NCI-H1417 (cell line): ENCODE measurements around the gene USP30.

ENCODE experiments used
- DNase-seq, 3 experiments: peaks; one replicate each; lab custom pipeline; 2025; lab: John Stamatoyannopoulos, UW

Gene USP30

GRCh38 chr12:109097435-109098182 is 45.2 kb downstream of the USP30 start, which contains the start of gene UNG:
Gene UNG (plus strand): TSS chr12:109097597. CDS start chr12:109097680, 83 bp downstream.
- peak; percentile 98 to 99 (median 98) for DNase-seq

DNA sequence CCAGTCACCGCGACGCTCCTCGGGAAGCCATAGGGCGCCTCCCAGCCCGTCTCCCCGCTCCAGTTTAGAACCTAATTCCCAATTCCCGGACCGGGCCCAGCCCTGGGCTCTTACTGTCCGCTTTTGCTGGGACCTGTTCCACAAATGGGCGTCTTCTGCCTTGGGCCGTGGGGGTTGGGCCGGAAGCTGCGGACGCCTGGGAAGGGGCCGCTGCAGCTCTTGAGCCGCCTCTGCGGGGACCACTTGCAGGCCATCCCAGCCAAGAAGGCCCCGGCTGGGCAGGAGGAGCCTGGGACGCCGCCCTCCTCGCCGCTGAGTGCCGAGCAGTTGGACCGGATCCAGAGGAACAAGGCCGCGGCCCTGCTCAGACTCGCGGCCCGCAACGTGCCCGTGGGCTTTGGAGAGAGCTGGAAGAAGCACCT is 45.8 kb downstream of the USP30 start:
- DNase-seq: no peak

- peak in 1 of 3 experiments; percentile 54 for DNase-seq
These were observed 46.3 kb downstream of the USP30 start for GRCh38 chr12:109098651-109099050.

DNA sequence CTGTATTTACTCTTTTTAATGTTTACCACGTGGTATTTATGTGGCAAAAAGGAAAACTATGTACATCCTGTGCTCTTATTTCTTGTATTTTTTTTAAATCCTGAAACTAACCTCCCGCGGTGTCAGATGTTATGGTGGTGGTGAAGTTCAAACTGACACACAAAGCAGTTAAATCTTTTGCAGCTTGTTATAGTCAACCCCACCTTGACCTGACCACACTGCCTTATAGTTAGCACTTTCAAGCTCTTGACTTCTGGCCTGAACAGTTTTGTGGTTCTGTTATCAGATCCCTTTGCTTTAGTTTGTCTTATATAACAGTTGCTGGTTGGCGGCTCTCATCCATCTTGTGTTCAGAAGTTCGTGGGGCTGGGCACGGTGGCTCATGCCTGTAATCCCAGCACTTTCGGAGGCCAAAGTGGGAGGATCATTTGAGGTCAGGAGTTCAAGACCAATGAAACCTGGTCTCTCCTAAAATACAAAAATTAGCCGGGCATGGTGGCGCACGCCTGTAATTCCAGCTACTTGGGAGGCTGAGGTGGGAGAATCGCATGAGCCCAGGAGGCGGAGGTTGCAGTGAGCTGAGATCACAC is 47.1 kb downstream of the USP30 start:
- no peak for DNase-seq

- DNase-seq: no peak
These were observed 48.4 kb downstream of the USP30 start for GRCh38 chr12:109100741-109101140.

DNA sequence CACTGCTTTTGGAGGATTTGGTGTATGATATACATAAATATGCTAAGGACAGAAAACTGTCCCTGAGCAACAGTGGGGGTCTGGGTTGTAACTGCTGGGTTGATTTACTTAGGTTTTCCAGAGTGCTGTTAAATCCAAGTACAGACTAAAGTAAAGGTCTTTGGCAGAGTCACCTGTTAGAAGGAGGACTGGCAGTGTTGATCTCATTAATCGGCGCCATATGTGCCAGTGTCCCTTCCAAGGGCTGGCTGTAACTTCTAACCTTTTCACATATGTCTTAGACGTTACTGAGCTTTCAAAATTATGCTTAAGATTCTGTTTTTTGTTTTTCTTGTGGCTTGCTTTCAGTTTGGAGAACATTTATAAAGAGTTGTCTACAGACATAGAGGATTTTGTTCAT is 50.1 kb downstream of the USP30 start:
- DNase-seq: no peak

DNA sequence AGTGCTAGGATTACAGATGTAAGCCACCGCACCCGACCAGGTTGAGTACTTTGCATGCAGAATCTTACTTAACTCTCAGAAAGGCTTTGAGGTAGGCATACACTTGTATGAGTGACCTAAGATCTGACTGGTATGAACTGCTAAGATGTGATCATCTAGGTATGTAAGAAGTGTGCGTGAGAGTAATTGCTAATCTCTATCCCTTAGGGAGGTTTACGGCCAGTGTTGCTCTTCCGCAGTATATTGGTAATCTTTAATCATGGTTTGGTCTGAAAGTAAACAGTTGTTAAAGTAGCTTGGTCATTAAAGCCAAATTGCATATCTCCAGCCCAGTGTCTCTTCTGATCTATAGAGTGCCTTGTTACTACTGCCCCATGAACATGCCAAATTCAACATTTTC is 52.8 kb downstream of the USP30 start:
- DNase-seq: no peak

GRCh38 chr12:109109746-109110350 is 57.5 kb downstream of the USP30 start:
- peak in 1 of 3 experiments; percentile 32 for DNase-seq

DNA sequence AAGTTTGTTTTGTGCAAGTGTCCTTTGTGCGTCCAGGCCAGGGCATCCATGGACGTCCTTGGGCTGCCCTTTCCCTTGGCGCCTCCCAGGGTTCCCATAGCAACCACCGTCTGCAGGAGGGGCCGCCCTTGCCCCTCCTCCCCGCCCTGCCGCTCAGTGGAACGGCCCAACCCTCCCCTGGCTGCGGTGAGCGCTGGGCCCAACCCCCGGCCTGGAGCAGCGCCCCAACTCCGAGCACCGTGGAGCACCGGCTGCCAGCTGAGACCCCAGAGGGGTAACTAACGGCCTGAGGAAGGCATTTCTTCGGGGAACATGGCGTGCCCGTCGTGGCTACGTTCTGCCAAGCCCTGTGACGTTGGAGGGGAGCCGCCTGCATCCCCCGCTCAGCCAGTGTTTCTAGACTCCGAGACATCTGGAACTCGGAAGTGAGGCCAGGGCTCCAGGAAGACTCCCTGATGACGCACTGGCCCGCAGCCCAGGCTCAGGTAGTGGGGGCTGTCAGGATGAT is 58.7 kb downstream of the USP30 start:
- peak in 1 of 3 experiments; percentile 33 for DNase-seq

DNA sequence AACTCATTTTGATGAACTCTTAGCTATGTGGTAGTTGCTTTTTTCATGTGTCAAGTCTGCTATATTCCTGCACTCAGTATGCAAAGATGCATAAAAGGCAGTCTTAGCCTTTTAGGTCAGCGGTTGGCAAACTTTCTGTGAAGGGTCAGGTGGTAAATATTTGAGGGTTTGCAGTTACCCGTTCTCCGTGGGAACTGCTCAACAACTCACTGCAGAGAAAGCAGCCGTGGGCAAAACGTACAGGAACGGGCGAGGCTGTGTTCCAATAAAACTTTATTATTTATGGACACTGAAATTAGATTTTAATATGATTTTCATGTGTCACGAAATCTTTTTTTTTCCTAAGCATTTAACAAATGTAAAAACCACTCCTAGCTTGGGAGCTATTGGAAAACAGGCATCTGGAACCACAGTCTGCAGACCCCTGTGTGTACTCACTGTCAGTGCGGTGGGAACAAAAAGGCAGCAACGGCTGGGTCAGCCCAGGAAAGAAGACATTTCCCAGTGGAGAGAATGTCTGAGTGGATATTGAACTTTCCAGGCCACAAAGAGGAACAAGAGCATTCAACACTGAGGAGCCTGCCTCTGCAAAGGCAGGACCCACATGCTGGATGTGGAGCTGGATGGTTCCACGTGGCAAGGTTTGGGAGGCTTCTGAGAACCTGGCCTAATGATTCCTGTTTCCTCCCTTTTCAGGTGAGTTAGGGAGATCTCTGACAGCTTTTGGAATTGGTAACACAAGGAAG is 60.5 kb downstream of the USP30 start:
- no peak for DNase-seq

DNA sequence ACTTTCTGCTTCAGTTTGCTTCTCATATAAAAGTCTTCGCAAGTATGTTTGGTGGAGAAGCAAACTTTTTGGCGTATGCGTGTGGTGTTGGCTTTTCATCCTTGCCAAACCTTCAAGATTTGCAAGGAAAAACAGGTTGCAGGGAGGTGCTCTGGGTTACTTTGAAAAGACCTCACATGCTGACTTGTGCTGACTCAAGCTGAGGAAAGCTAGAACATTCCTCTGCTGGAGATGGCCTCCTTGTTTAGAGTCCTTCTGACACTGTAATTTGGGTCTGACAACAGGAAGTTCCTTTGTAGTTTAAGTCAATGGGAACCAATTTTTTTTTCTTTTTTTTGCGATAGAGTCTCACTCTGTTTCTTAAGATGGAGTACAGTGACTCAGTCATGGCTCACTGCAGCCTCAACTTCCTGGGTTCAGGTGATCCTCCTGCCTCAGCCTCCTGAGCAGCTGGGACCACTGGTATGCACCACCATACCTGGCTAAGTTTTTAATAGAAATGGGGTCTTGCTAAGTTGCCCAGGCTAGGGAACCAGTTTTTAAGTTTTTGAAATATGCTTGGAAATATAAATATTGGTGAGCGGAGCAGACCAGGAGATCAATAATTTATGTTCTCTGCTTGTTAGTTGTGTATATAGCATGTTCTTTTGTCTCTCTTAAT is 61.4 kb downstream of the USP30 start:
- DNase-seq: no peak

GRCh38 chr12:109114644-109115043 is 62.3 kb downstream of the USP30 start:
- DNase-seq: no peak

DNA sequence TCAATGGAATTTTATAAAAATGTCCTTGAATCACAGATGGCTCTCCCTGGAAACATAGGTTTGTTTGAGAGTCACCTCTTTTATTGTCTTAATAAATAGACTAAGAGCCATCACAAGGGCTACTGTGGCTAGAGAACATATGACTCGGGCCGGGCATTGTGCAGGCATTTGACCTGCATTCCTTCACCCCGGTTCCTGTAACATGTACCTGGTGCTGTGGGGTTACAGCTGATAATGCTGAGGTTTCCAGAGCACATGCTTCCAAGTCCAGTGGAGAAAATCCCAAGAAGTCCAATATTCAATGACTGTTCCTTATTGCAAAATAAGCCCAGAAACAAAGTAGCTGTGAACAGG is 63.0 kb downstream of the USP30 start:
- no peak for DNase-seq

DNA sequence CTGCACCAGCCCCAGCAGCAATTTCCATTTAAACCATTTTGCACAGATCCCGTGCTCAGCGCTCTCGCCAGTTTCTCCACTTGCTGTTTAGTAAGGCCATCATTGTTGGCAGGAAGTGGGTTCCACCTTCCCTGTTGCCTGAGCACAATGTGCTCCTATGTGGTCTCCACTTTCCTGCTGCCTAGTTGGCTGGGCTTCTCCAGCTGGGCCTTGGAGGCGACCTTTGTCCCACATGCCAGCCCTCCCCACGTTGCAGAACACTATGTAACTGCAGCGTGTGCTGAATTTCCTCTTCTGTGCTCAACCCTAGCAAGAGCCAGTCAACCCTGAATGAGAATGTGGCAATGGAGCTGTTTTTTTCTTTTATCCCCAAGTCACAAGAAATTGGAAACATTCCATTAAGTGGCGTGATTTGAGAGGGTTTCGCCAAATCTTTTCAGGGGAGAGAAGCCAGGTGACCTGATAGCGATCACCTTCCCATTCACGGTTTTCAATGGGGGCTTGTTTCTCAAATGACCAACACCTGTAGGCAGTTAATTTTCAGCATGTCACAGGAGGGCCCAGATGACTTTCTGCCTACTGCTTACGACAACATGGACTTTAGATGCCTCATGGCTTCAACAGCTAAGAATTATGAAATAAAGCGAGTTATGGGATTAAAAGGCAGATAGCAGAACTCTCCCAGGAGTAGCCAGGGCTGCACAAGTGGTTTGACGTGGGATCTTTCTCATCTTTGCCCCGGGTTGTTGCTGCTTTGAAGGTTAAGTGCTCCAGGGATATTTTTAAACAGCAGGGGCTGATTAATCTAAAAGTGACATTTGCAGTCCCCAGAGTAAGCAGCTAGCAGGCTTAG is 63.6 kb downstream of the USP30 start, which contains the start of gene ACACB:
Gene ACACB, plus strand, starts transcription at position 830 of the 853 bp plus-strand sequence. CDS start 22,819 bp downstream, outside the sequence.
- DNase-seq: no peak

DNA sequence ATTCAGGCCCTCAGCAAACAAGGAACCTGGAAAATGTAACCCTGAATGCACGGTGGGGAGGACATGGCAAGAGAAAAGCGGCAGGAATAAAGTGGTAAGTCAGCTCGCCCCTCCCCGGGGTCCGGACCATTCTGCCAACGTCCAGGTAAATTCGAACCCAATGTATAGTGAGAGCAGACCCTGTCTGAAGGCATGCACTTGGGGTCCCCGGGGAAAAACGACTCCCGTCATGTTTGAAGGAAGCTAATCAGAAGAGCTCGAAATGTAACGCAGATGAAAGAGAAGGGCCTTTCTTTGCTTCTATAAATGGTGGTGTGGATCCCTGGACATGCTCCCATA is 64.2 kb downstream of the USP30 start:
- no peak for DNase-seq

- no peak for DNase-seq
These were observed 67.7 kb downstream of the USP30 start for GRCh38 chr12:109120095-109120494.

DNA sequence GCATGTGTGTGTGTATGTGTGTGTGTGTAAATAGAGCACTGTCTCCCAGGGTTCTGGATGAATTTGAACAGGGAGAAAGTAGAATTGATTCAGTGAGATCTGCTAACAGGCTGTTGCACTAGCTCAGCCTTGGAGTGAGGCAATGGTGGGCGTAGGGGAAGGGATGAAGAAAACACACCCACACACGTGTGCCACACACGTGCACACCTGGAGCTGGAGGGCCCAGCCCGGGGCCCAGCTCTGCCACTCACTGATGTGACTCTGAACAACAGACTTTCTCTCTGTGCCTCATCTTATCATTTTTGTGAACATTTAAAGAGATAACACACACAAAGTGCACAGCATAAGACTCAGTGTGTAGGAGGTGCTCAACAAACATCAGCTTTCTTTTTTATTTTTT is 68.2 kb downstream of the USP30 start:
- no peak for DNase-seq

- DNase-seq: no peak
These were observed 69.0 kb downstream of the USP30 start for GRCh38 chr12:109121346-109121880.

- no peak for DNase-seq
These were observed 72.7 kb downstream of the USP30 start for GRCh38 chr12:109124878-109125648.

- DNase-seq: peak in 1 of 3 experiments; percentile 15
These were observed 73.4 kb downstream of the USP30 start for GRCh38 chr12:109125791-109126190.
